Mucosa of rectum (tissue), 2 donors: ENCODE data around the gene AQP5.

Experiments
- H3K27ac ChIP-seq, 2 donors: one replicate each; pipeline ENCODE4 v1.7.0; 2013; ENCODE audit warnings: inconsistent platforms in 2 of 2, low read depth in 2 of 2, low read length in 2 of 2
- H3K27me3 ChIP-seq, 2 donors: one replicate each; pipeline ENCODE4 v1.7.0; 2013; ENCODE audit warnings: low read length in 2 of 2; ENCODE audit not compliant: control insufficient read depth in 2 of 2, insufficient read depth in 2 of 2
- H3K36me3 ChIP-seq, 2 donors: one replicate each; pipeline ENCODE4 v1.7.0; 2013; ENCODE audit warnings: low read length in 2 of 2; ENCODE audit not compliant: control insufficient read depth in 2 of 2, insufficient read depth in 2 of 2
- H3K4me1 ChIP-seq, 2 donors: one replicate each; pipeline ENCODE4 v1.7.0; 2013; ENCODE audit warnings: low read length in 2 of 2, mild to moderate bottlenecking in 1 of 2; ENCODE audit not compliant: control insufficient read depth in 2 of 2, insufficient read depth in 2 of 2
- H3K4me3 ChIP-seq, 2 donors: one replicate each; pipeline ENCODE4 v1.7.0; 2013; ENCODE audit warnings: low read length in 2 of 2
- H3K9ac ChIP-seq, 2 donors: one replicate each; pipeline ENCODE4 v1.7.0; 2013; ENCODE audit warnings: low read length in 2 of 2, low read depth in 1 of 2, mild to moderate bottlenecking in 1 of 2
- H3K9me3 ChIP-seq, 2 donors: one replicate each; pipeline ENCODE4 v1.7.0; 2013; ENCODE audit warnings: low read length in 2 of 2; ENCODE audit not compliant: control insufficient read depth in 2 of 2
- donor health status: healthy.
- donor health status: Normal muscosa, but diverticular disease.

Gene AQP5

DNA sequence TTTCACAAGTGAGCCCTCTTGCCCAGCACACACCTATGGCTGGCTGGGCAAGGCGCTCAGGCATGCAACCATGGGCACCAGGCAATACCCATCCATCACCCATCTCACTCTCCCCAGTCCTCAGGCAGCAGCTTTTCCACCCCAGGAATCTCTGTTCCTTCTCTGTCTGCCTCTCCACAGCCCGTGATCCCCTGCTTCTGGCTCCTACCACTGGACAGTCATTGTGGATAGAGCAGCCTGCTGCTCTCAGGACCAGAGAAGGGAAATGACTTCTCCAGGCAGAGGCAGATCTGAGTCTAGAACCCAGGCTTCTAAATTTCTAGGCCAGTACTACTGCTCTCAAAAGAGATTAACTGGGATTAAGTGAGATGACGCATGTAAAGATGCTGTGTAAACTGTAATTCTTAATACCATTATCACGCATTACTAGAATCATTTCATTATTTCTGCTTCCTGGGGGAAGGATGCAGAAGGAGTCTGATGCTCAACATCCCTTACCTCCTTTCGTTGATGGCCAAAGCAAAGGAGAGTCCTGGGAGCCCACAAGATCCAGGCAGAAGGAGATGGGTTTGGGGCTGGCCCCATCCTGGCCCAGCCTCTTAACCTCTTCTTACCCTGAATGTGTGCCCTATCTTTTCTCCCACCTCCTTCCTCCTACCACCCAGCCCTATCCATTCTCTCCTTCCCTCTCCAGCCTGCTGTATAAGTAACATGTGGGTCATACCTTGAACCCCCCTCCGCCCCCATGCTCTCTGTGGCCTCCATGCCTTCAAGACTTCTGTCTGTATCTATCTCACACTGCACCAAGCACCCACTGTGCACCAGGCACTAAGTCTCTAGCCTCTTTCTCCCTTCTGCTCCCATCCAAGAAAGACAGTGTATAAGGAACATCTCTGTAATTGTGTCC is 4.8 kb upstream of the AQP5 start:
- Histone ChIP-seq H3K36me3 (no peaks in the 10 kb centered on the region), H3K9me3 (no peaks in the 10 kb centered on the region), H3K27me3 (peaks cover 37 to 43% of the 10 kb centered on the region in 2 donors), H3K4me3 (no peak overlapping the region), H3K27ac (no peak overlapping the region), H3K9ac (no peak overlapping the region), H3K4me1 (peaks cover 2% of the 10 kb centered on the region in 2 donors)

DNA sequence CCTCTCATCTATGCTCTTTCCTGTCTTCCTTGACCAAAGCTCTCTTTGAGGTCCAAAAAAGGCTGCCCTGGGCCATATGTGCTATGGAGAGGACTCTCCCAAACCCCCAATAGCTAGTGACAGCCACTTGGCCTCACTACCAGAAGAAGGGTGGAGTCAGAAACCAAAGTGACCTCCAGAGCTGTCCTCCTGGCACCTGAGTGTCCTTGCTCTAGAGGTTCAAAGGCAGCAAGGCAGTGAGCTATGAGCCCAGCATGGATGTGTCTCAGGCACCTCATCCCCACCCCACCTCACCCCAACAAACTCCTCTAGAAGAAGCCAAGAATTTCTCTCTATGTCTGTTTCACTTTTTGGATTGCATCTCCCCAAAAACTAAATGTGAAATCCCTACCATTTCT is 4.1 kb upstream of the AQP5 start:
- Histone ChIP-seq H3K36me3 (no peaks in the 10 kb centered on the region), H3K4me3 (no peak overlapping the region), H3K9ac (no peak overlapping the region), H3K27me3 (peaks cover 39 to 45% of the 10 kb centered on the region in 2 donors), H3K27ac (no peak overlapping the region), H3K4me1 (peaks cover 2% of the 10 kb centered on the region in 2 donors), H3K9me3 (no peaks in the 10 kb centered on the region)

DNA sequence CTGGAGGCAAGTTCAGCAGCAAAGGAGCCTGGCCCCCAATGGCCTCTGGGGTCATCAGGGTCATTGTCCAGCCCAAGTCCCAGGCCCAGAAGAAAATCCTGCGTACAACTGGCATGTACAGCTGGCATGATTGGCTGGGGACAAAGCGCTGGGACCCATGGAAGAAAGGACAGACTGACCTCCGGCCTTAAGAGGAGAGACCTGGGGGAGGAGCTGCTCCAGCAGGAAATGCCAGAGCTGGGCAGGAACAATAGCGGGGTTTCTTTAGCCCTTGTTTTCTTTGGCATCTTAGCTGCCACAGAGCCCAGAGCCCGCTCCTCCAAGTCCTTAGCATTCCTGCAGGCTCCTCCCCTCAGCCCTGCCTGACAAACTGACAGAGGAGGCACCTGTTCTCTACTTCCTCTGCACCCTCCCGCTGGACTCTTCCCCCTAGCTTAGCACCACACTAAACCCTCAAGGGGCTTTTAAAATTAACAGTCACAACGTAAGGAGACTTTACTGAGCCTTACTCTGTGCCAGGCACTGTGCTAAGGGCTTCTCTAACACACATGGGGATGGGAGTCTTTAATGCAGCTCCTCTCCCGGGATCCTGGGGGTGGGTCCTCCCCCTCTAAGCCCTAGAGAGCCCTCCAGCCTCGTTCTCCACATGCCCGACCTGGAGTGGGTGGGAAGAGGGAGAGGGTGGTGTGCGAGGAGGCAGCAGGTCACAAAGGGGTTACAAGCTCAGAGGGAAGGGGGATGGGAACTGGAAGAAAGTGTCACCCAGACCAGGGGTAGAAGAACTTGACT is 1.8 kb upstream of the AQP5 start:
- H3K4me1 ChIP-seq, result peaks cover 2% of the 10 kb centered on the region in 2 donors
- H3K36me3 ChIP-seq, result no peaks in the 10 kb centered on the region
- H3K9ac ChIP-seq, result no peak overlapping the region
- H3K9me3 ChIP-seq, result no peaks in the 10 kb centered on the region
- H3K27ac ChIP-seq, result no peak overlapping the region
- no peak overlapping the region for H3K4me3 ChIP-seq
- peaks cover 39 to 40% of the 10 kb centered on the region in 2 donors for H3K27me3 ChIP-seq

DNA sequence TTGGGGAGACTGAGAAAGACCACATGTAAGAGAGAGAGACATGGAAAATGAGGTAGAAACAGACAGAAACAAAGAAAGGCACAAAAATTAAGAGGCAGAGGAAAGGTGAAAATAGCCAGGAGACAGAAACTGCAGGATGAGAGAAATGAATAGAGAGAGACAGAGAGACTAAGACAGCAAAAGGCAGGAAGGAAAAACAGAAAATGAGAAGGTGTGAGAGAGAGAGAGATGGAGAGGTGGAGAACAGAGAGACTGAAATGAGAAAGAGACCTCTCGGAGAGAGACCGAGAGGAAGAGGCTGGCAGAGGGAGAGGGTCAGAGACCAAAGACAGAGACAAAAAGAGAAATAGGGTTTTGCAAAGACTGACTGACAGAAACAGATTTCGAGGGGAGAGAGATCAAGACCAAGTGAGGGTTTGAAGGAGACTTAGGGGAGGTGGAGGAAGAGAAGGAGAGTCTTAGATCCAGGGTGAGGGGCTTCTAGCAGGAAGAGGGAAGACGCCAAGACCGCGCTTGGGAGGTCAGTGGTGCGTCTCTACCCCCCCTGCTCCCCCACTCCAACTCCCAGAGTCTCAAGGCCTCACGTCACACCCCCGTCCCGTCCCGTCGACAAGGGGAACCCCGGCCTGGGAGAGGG is 1.1 kb upstream of the AQP5 start:
- peaks cover 39% of the 10 kb centered on the region in 2 donors for H3K27me3 ChIP-seq
- no peak overlapping the region for H3K9ac ChIP-seq
- no peak overlapping the region for H3K27ac ChIP-seq
- H3K4me1 ChIP-seq, result peaks cover 2% of the 10 kb centered on the region in 2 donors
- H3K4me3 ChIP-seq, result no peak overlapping the region
- H3K9me3 ChIP-seq, result no peaks in the 10 kb centered on the region
- no peaks in the 10 kb centered on the region for H3K36me3 ChIP-seq

DNA sequence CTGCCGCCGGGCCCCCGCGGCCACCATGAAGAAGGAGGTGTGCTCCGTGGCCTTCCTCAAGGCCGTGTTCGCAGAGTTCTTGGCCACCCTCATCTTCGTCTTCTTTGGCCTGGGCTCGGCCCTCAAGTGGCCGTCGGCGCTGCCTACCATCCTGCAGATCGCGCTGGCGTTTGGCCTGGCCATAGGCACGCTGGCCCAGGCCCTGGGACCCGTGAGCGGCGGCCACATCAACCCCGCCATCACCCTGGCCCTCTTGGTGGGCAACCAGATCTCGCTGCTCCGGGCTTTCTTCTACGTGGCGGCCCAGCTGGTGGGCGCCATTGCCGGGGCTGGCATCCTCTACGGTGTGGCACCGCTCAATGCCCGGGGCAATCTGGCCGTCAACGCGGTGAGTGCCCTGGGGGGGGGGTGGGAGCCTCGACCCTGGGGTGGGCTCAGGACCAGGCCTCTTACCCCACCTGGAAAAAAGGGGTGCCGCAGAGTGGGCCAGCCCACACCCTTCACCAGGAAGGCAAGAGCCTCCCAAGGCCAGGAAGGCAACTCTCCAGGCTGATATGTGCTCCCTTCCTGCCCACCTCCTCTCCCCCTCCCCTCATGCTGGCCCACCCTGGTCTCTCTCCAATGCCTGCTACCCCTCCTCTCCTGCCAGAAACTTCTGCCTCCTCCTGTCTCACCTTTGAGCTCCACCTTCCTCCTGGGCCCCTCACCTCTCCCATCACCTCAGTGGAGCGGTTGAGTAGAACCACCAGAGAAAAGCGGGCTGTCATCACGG is 507 bp downstream of the AQP5 start:
- Histone ChIP-seq H3K36me3 (no peaks in the 10 kb centered on the region), H3K27me3 (peaks cover 30 to 37% of the 10 kb centered on the region in 2 donors), H3K9ac (no peak overlapping the region), H3K27ac (no peak overlapping the region), H3K9me3 (no peaks in the 10 kb centered on the region), H3K4me1 (peaks cover 2 to 4% of the 10 kb centered on the region in 2 donors), H3K4me3 (no peak overlapping the region)

DNA sequence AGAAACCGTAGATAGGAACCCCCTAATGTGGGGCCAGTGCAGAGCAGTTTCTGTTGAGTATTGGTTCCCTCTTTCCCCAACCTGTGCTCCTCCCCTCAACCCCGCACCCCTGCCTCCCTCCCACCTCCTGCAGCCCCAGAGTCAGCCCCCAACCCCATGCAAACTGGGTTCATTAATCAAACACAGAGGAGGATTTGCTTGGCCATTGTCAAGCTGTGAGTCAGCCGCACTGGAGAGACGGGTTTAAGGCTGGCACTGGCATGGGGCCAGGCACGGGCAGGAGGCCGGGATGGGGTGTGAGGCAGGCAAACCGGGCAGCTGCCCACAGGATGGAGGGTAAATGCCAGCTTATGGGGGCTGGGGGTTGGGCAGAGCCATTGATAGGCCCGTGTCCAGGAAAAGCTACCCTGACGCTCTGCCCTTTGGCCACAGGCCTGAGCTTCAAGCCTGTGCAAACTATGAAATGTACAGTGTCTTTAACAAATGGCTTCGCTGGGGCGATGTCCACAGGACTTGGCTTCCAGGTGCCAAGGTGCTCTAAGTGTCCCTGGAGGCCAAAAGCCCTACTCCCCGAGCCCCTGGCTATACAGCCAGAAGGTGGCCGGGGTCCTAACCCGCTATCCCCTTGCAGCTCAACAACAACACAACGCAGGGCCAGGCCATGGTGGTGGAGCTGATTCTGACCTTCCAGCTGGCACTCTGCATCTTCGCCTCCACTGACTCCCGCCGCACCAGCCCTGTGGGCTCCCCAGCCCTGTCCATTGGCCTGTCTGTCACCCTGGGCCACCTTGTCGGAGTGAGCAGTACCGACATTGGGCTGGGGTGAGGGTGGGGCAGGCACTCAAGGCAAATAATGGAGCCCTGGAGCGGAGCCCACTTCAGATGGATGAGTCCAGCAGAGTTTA is 1.4 kb downstream of the AQP5 start:
- peaks cover 7 to 11% of the 10 kb centered on the region in 2 donors for H3K4me1 ChIP-seq
- peaks cover 31 to 38% of the 10 kb centered on the region in 2 donors for H3K27me3 ChIP-seq
- no peak overlapping the region for H3K4me3 ChIP-seq
- no peak overlapping the region for H3K27ac ChIP-seq
- H3K9ac ChIP-seq, result no peak overlapping the region
- no peaks in the 10 kb centered on the region for H3K9me3 ChIP-seq
- no peaks in the 10 kb centered on the region for H3K36me3 ChIP-seq

DNA sequence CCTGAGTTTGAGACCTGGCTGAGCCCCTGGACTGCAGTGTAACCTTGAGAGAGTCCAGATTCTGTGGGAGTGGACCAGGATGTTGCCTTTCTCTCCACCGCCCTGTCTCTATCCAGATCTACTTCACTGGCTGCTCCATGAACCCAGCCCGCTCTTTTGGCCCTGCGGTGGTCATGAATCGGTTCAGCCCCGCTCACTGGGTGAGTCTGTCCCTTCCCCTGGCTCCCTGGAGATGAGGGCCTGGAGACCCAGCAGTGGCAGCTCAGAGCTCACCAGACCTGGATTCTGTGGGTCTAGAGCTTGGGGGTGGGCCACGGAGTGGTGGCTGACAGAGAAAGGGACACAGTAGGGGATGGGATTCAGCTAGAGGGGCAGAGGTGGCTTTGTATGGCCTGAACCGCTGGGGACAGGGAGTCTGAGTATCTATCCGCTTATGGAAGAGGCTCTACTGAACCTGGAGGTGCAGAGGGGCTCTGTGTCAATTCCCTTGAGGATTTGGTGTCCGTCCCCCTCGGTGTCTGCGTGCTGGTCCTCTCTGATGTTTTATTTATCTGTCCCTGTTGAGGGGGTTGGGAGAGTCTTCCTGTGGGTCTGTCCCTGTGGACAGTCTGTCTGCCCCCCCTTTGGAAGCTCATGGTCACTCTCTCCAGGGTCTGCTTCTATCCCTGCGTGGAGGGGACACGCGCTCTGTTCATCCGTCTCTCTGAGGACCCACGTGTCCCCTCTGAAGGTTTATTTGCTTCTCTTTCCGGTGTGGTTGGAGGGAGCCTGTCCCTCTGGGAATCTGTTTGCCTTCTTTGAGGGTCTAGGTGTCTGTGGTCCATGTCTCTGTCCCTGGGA is 2.5 kb downstream of the AQP5 start:
- no peak overlapping the region for H3K9ac ChIP-seq
- no peaks in the 10 kb centered on the region for H3K36me3 ChIP-seq
- peaks cover 30 to 40% of the 10 kb centered on the region in 2 donors for H3K27me3 ChIP-seq
- H3K4me3 ChIP-seq, result no peak overlapping the region
- H3K4me1 ChIP-seq, result peaks cover 7 to 11% of the 10 kb centered on the region in 2 donors
- no peak overlapping the region for H3K27ac ChIP-seq
- H3K9me3 ChIP-seq, result no peaks in the 10 kb centered on the region

DNA sequence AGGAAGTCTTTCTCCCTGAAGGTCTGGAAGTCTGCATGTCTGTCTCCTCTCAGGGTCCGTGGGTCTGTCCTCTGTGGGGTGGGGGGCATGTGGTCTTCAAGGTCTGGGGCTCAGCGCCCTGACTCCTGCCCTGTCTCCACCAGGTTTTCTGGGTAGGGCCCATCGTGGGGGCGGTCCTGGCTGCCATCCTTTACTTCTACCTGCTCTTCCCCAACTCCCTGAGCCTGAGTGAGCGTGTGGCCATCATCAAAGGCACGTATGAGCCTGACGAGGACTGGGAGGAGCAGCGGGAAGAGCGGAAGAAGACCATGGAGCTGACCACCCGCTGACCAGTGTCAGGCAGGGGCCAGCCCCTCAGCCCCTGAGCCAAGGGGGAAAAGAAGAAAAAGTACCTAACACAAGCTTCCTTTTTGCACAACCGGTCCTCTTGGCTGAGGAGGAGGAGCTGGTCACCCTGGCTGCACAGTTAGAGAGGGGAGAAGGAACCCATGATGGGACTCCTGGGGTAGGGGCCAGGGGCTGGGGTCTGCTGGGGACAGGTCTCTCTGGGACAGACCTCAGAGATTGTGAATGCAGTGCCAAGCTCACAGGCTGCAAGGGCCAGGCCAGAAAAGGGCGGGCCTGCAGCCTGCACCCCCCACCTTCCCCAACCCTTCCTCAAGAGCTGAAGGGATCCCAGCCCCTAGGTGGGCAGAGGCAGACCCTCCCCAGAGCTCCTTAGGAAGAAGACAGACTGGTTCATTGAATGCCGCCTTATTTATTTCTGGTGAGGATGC is 3.4 kb downstream of the AQP5 start:
- Histone ChIP-seq H3K27me3 (peaks cover 27 to 32% of the 10 kb centered on the region in 2 donors), H3K27ac (no peak overlapping the region), H3K4me1 (peaks cover 7 to 11% of the 10 kb centered on the region in 2 donors)

More for the DNA sequence above, 3.4 kb downstream of the AQP5 start:
- Histone ChIP-seq H3K9me3 (no peaks in the 10 kb centered on the region), H3K36me3 (no peaks in the 10 kb centered on the region), H3K9ac (no peak overlapping the region), H3K4me3 (no peak overlapping the region)
